A549 (cell line): ENCODE results near the gene ITGB8. TPM values are rescaled to one million over a fixed set of nuclear protein-coding genes. Genes with fewer than 3 reads are reported as not detected.

Experiments
- polyA plus RNA-seq, 4 experiments: library from polyadenylated mRNA; depleted of rRNA in 3 of 4; stranded (reverse); fragments of >200 nt; fragmentation: RNase III in 1 of 4; extraction: RNeasy Plus Mini Kit Qiagen cat#74134 plus additional on column Dnase treatment in 1 of 4; gene quantifications; 2 replicates in 3 of 4; 3 replicates in 1 of 4; pipeline ENCODE4 v1.2.3, GENCODE V29; 2011 to 2017
- small RNA-seq, 6 experiments: library from RNA; depleted of rRNA; stranded (forward); fragments of <200 nt; gene quantifications; one replicate each; pipeline ENCODE3, GENCODE V24; 2012

The ITGB8 gene
- polyA plus RNA-seq, 2 of the 4 experiments (the other 2 are of a cell fraction): 0.39 to 0.67 TPM

Small RNAs within 50 kb of the gene (small RNA-seq; reads per million reads assigned to genes)
- 0 reads per million in 6 experiments for gene RF00275

Other genes with a start within 250 kb of the ITGB8 start
- 0.01 TPM in 1 of 2 replicates, not detected in the other for gene MACC1, start 113.5 kb upstream of the ITGB8 start, polyA plus RNA-seq (2011; rRNA removed)
- gene MACC1, start 113.5 kb upstream of the ITGB8 start, polyA plus RNA-seq (2017; fragmentation: RNase III; extraction: RNeasy Plus Mini Kit Qiagen cat#74134 plus additional on column Dnase treatment): not detected in 3 replicates